IPS DF 6.9 (cell line): ENCODE data around the gene ZFAND2B.
A peak's percentile ranks its signal among the peaks of the same experiment; 100 is the strongest.

Experiments used
- DNase-seq: peaks from one replicate; pipeline ENCODE4 v3.0.0-alpha.2; 2013; ENCODE audit warnings: low read depth, low spot score
- H3K27ac ChIP-seq: one replicate; pipeline ENCODE4 v1.5.1; 2013; ENCODE audit warnings: low read length, control low read depth
- H3K27me3 ChIP-seq: 2 replicates; pipeline ENCODE4 v1.6.1; 2013; ENCODE audit warnings: mild to moderate bottlenecking, low read length; ENCODE audit not compliant: control insufficient read depth, insufficient read depth
- H3K36me3 ChIP-seq: 2 replicates; pipeline ENCODE4 v1.6.1; 2013; ENCODE audit warnings: low read length; ENCODE audit not compliant: control insufficient read depth, insufficient read depth
- H3K4me1 ChIP-seq: 2 replicates; pipeline ENCODE4 v1.6.1; 2013; ENCODE audit warnings: low read length; ENCODE audit not compliant: control insufficient read depth, insufficient read depth
- H3K4me3 ChIP-seq: 2 replicates; pipeline ENCODE4 v1.5.1; 2013; ENCODE audit warnings: mild to moderate bottlenecking, low read length
- H3K9me3 ChIP-seq: 2 replicates; pipeline ENCODE4 v1.6.1; 2013; ENCODE audit warnings: low read length, inconsistent platforms; ENCODE audit not compliant: control insufficient read depth, insufficient read depth
- WGBS: extraction: QIAGEN DNeasy Blood & Tissue Kit; methylation state at CpG from one replicate; pipeline ENCODE4 v1.1.7; 2013; ENCODE audit warnings: mixed read lengths, missing lambda C conversion rate; ENCODE audit not compliant: insufficient read length, insufficient coverage; 5-methylcytosine and 5-hydroxymethylcytosine counted together

ZFAND2B gene

DNA sequence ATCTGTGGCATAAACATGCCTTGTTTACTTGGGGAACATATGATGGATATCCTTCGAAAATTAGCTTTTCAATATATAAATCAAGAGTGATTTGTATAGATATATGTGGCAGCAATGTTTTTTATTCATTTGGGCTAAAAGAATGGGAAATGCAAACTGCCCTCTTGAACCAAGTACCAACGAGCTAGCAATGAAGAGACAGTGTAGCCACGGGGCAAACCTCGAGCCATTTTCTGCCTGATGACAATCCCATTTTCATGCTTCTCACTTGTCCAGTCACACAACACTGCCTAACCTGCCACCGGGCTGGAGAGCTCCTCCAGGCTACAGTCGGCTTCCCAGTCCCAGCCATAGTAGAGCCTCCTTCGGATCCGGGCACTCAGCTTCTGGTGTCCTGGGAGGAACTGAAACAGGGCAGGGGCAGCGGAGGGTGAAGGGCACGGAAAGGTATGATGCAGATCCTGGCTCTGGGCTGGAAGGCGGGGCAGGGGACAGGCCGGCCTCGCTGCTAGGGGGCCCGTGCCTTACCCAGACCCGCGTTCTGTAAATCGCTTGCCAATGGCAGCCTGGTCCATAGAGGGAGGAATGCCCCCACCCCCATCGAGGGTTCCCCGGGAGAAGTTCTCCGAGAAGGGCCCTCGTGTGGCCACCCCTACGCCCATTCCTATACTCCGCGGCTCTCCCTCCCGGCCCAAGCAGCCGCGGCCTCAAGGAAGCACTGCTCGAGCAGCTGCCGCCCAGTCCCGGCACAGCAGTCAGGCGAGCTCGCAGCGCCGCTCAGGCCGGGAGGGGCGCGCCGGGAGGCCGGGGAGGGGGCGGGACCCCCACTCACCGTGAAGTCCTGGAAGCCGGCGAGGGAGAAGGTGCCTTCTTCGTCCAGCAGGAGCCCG lies 30.4 kb upstream of the ZFAND2B start:
- peaks cover 2% of the 10 kb centered on the region; the same call in 1 of the 2 replicates for H3K4me1 ChIP-seq
- no peak for DNase-seq
- no peak overlapping the region for H3K27ac ChIP-seq
- WGBS, result no CpG with 5 or more reads among the region's 45 CpGs
- H3K27me3 ChIP-seq, result no peaks in the 10 kb centered on the region
- no peaks in the 10 kb centered on the region for H3K9me3 ChIP-seq
- H3K36me3 ChIP-seq, result peaks cover 11% of the 10 kb centered on the region
- peak overlapping the region; percentile 94 for H3K4me3 ChIP-seq

GRCh38 chr2:219176818-219177551 lies 29.6 kb upstream of the ZFAND2B start, which contains the start of gene CNPPD1:
TSS of gene CNPPD1 (minus strand) at chr2:219176925. CDS start at chr2:219176828, 97 bp downstream.
- Histone ChIP-seq H3K27ac (no peak within 1 kb of the TSS), H3K9me3 (no peaks in the 10 kb centered on the region), H3K27me3 (no peaks in the 10 kb centered on the region), H3K4me1 (peaks cover 2% of the 10 kb centered on the region; the same call in 1 of the 2 replicates), H3K4me3 (peak within 1 kb of the TSS; percentile 94), H3K36me3 (peaks cover 19% of the 10 kb centered on the region)
- no CpG with 5 or more reads among the region's 69 CpGs for WGBS
- DNase-seq, result no peak

- DNase-seq, result no peak
- H3K27me3 ChIP-seq, result no peaks in the 10 kb centered on the region
- H3K27ac ChIP-seq, result no peak within 1 kb of the TSS
- peaks cover 25% of the 10 kb centered on the region for H3K36me3 ChIP-seq
- no peaks in the 10 kb centered on the region for H3K9me3 ChIP-seq
- H3K4me3 ChIP-seq, result peak within 1 kb of the TSS; percentile 94
- H3K4me1 ChIP-seq, result peaks cover 2% of the 10 kb centered on the region; the same call in 1 of the 2 replicates
- WGBS, result no CpG with 5 or more reads among the region's 67 CpGs
These were observed 28.8 kb upstream of the ZFAND2B start, which contains the start of gene RETREG2 for GRCh38 chr2:219177552-219178376. TSS of gene RETREG2 (plus strand) at chr2:219178275. CDS start at chr2:219178353, 78 bp downstream.

DNA sequence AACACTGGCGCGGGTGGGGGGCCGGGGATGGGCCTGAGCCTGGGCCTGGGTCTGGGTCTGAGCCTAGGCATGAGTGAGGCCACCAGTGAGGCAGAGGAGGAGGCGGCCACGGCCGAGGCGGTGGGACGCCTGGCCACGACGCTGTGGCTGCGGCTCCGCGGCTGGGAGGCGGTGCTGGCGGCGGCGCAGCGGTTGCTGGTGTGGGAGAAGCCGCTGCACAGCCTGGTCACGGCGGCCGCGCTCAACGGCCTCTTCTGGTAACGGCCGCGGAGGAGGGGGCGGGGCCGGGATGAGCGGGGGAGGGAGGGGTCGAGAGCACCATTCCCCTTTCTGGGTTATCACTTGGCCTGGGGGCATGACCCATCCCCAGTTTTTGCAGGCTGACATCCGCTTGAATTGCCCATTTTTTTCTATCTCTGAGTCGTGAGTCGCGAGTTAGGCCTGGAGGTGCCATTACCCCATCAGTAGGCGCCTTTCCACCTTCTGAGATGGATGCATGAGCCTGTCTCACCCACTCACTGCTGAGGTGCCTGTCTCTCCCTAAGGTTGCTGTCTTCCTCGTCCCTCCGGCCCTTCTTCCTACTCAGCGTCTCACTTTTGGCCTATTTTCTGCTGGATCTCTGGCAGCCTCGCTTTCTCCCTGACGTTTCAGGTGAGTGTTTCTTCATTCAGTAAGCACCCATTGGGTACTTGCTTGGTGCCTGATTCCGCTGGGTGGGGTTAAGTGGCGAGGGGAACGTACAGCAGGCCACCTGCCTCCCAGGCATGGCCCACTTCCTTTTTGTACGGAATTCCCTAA lies 28.0 kb upstream of the ZFAND2B start:
- Histone ChIP-seq H3K4me1 (peaks cover 2% of the 10 kb centered on the region; the same call in 1 of the 2 replicates), H3K9me3 (no peaks in the 10 kb centered on the region), H3K27me3 (no peaks in the 10 kb centered on the region), H3K27ac (no peak overlapping the region), H3K4me3 (peak overlapping the region; percentile 94), H3K36me3 (peaks cover 32% of the 10 kb centered on the region)
- no peak for DNase-seq
- no CpG with 5 or more reads among the region's 45 CpGs for WGBS

GRCh38 chr2:219179601-219180465 lies 26.7 kb upstream of the ZFAND2B start:
- H3K9me3 ChIP-seq, result no peaks in the 10 kb centered on the region
- no CpG with 5 or more reads among the region's 9 CpGs for WGBS
- H3K4me3 ChIP-seq, result no peak overlapping the region
- H3K4me1 ChIP-seq, result peaks cover 2% of the 10 kb centered on the region; the same call in 1 of the 2 replicates
- no peaks in the 10 kb centered on the region for H3K27me3 ChIP-seq
- DNase-seq, result no peak
- H3K36me3 ChIP-seq, result peaks cover 32% of the 10 kb centered on the region
- no peak overlapping the region for H3K27ac ChIP-seq

GRCh38 chr2:219180961-219181360 lies 25.6 kb upstream of the ZFAND2B start:
- no CpG with 5 or more reads among the region's 5 CpGs for WGBS
- Histone ChIP-seq H3K4me3 (no peak overlapping the region), H3K36me3 (peaks cover 32% of the 10 kb centered on the region), H3K9me3 (no peaks in the 10 kb centered on the region), H3K27ac (no peak overlapping the region), H3K4me1 (0 out of 2 replicates have a peak, but pooled peaks cover 1% of the 10 kb centered on the region), H3K27me3 (no peaks in the 10 kb centered on the region)
- no peak for DNase-seq

DNA sequence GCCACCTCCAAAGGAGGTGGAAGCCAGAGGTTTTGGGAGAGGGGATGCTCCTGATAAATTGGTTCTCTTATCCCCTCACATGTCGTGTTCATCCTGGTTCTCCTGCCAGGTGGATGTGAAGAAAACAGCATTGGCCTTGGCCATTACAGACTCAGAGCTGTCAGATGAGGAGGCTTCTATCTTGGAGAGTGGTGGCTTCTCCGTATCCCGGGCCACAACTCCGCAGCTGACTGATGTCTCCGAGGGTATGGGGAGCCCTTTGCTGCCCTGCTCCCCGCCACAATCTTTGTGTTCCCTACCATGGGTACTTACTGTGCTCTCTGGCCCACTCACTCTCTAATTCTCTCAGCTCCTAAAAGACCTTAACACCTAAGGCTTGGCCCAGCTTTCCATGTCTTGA lies 25.1 kb upstream of the ZFAND2B start:
- no peak for DNase-seq
- H3K4me3 ChIP-seq, result no peak overlapping the region
- H3K27ac ChIP-seq, result no peak overlapping the region
- peaks cover 32% of the 10 kb centered on the region for H3K36me3 ChIP-seq
- WGBS, result no CpG with 5 or more reads among the region's 6 CpGs
- 0 out of 2 replicates have a peak, but pooled peaks cover 1% of the 10 kb centered on the region for H3K4me1 ChIP-seq
- H3K27me3 ChIP-seq, result no peaks in the 10 kb centered on the region
- no peaks in the 10 kb centered on the region for H3K9me3 ChIP-seq

GRCh38 chr2:219182331-219183150 lies 24.0 kb upstream of the ZFAND2B start:
- Histone ChIP-seq H3K27ac (no peak overlapping the region), H3K4me3 (no peak overlapping the region), H3K9me3 (no peaks in the 10 kb centered on the region), H3K36me3 (peaks cover 32% of the 10 kb centered on the region), H3K27me3 (no peaks in the 10 kb centered on the region), H3K4me1 (0 out of 2 replicates have a peak, but pooled peaks cover 1% of the 10 kb centered on the region)
- no peak for DNase-seq
- no CpG with 5 or more reads among the region's 8 CpGs for WGBS
